Hematopoietic multipotent progenitor cell (in vitro differentiated cells): ENCODE measurements around the gene MGLL. TPM values are rescaled to one million over a fixed set of nuclear protein-coding genes. Genes with fewer than 3 reads are reported as not detected.
"Not testable (repeated sequence)": the region's sequence is repeated elsewhere in the genome, so short reads cannot be mapped to it uniquely, and the experiment has no call there.

Experiments
- DNase-seq, 3 donors: peaks; one replicate each; pipeline ENCODE4 v3.0.0-alpha.2; 2011 to 2015; ENCODE audit warnings: low read depth in 2 of 3, low spot score in 2 of 3
- total RNA-seq: library from RNA; depleted of rRNA; stranded (reverse); fragments of >200 nt; gene quantifications from one replicate; pipeline ENCODE4 v1.2.3, GENCODE V29; 2012

MGLL gene
- total RNA-seq, 1 donor, result 52.2 TPM

DNA sequence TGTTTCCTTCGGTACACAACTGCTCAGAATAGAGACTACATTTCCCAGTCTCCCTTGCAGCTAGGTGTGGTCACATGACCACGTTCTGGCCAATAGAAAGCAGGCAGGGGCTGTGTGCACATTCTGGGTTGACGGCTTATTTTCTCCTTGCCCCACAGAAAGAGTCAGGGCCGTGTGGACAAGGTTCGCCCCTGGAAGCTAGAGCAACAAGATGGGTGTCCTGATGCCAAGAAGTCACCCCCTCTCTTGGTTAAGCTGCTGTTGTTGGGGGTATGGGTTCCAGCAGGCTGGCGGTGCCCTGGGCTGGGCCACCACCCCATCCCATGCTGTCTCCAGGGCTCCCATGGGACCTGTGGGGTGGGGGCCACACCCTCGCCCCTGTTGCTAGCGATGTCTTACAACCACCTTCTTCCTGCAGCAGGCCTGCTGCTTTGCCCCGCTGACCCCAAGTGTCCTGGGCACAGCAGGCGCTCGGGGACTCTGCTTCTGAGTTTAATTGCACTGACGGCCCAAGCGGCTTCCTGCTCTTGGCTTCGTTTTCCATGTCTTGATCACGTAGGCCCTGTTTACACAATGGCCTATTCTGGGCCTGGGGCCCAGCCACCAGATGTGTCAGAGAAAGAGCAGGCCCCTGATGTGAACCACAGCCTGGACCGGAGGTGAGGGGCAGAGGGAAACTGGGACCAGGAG is 124.6 kb downstream of the MGLL start:
- DNase-seq, result peak in 2 of 3 donors; percentile 43 to 66

- peak in 2 of 3 donors; percentile 24 to 34 for DNase-seq
Observed at GRCh38 chr3:127694467-127695215, 127.7 kb downstream of the MGLL start.

DNA sequence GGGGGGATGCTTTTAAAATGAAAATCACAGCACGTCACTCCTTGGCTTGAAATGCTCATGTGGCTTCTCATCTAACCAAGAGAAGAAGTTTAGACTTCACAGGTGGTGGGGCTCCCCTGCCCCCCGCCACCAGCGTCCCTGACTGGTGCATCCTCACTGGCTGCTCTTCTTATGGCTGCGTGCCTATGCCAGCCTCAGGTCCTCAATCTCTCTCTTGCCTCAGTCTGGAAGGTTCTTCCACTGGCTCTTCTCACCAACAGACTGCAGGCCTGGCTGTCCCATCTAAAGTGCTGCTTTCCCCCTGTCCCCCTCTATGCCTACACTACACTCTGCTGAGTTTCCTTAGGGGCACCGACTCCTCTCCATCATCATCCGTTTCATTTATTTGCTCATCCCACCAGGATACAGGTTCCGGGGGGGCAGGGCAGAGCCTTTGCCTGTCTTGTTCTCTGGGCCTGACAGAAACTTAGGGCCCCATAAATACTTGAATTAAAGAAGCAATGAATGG is 128.9 kb downstream of the MGLL start:
- no peak for DNase-seq

- DNase-seq, result no peak
Observed at GRCh38 chr3:127692501-127693335, 129.6 kb downstream of the MGLL start.

GRCh38 chr3:127691974-127692373 is 130.3 kb downstream of the MGLL start:
- DNase-seq, result no peak

DNA sequence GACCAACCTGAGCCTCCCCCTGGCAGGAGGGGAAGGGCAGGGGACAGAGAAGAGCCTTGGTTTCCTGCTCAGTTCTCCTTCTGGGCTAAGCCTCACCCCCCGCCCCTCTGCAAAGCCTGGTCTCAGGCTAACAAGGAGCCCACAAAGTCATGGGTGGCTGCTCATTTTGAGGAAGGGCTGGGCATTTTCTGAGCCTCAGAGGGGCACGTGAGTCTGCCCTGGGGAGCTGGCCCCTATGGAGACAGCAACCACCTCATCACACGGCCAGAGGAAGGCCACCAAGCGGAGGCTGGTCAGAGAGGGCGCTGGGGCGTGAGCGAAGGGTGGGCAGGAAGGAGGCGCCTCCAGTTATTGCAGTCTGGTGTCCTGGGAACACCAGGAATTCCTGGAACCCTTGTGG is 130.8 kb downstream of the MGLL start:
- DNase-seq, result no peak

DNA sequence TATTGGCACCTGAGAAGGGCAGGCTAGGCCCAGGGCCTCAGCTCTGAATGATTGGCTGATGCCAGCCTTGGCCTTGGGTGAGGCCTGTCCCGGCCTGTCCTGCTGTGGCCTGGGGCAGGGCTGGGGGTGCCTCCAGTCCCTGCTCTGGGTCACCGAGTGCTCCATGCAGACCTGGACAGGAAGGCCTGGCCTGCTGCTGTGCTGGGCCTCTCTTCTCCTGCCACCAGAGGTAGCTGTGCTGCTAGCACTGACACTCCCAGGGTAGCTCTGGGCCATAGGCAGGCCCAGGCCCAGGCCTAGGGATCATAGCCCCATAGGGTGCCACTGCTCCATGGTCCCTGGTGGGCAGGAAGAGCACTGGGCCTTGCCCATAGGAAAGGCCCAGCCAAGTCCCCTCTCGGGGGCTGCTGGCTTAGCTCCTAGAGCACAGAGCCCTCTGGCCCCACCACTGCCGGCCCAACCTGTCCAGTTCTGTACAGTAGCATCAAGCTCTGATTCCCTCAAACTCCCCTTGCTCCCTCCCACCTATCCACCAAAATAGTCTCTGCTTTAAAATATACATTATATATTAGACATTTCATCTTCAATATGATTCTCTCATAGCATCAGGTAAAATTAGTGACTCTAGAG is 131.4 kb downstream of the MGLL start:
- peak in 1 of 3 donors; percentile 14 for DNase-seq

GRCh38 chr3:127690106-127690505 is 132.2 kb downstream of the MGLL start:
- DNase-seq, result no peak

DNA sequence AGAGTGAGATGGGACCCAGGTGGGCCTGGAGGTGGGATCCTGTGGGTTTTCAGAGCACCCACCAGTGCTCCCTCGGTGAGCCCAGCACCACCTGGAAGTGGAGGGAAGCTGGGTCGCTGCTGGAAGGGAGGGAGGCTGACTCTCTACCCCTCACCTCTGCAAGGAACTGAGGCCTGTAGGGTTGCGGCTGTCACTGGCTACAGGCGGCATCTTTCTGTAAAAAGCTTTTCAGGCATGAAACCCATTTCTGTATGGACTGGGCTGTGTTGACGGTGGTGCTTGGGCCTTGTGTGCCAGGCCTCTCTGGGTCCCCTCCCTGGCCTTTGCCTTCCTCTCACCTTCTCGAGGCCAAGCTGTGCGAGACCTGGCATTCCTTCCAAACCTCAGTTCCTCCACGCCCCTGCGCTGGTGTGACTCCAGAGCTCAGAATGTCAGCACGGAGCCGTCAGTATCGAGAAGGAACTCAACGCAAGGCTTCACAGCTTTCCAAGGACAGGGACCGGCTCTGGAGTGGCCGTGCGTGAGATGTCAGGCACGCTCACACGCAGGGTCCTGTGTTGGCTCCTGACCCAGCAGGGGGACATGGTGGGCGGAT is 133.0 kb downstream of the MGLL start:
- DNase-seq, result no peak

DNA sequence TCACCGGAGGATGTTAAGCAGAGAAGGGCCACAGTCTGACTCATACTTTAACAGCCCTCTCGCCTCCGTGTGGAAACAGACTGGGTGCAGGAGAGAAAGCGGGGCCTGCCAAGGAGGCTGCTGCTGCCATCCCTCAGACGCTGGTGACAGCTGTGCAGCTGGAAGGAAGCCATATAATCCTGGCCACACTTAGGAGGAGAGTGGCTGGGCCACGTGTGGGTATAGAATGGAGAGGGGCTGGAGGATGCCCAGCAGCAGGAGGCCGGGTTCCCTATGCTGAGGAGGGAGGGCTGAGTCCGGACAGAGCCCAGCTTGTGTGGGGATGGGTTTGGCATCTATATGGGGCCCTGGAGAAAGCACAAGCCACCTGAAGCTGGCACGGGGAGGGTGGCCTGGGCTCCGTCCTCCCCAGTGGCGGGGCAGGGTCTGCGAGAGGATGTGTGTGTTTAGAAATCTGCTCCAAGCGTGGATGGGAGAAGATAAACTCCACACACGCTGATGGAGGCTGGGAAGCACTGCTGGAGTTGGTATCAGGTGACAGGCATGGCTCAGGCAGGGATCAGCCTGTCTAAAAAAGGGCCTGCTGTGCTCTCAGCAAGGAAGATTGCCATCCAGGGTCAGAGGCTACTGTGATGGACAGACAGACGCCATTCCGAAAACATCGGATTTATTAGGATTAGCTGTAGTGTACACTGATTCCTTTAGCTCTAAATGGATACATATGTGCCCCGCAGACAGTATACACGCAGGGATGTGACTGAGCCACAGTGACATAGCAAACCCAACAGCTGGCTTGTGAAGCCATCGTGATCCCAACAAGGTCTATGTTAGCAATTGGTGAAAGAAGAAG is 133.7 kb downstream of the MGLL start:
- no peak for DNase-seq

DNA sequence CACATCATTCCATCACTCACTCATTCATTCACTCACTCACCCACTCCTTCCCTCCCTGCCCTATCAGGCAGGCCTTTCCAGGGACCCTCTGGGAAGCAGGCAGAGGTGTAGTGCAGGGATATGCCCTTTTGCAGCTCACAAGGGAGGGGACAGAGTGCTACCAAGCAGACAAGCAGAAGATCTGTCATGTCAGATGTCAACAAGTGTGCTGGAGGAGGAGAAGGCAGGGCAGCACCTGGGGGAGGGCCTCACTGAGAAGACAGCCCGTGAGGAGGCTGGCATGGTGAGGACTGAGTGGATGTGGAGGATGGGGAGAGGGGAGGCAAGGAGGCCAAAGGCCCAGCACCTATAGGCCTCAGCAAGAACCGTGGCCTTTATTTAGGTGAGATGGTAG is 134.3 kb downstream of the MGLL start:
- DNase-seq, result no peak

DNA sequence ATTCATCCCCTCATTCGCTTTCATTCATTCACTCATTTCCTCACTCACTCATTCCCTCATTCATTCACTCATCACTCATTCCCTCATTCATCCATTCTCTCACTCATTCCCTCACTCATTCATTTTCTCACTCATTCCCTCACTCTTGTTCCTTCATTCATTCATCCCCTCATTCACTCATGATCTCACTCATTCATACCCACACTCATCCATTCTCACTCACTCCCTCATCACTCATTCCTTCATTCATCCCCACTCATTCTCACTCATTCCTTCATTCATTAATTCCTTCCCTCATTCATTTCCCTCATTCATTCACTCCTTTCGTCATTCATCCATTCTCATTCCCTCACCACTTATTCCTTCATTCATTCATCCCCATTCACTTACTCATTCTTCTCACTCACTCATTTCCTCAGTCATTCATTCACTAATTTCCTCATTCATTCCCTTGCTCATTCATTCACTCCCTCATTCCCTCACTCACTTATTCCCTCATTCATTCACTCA is 135.0 kb downstream of the MGLL start:
- DNase-seq, result no peak

DNA sequence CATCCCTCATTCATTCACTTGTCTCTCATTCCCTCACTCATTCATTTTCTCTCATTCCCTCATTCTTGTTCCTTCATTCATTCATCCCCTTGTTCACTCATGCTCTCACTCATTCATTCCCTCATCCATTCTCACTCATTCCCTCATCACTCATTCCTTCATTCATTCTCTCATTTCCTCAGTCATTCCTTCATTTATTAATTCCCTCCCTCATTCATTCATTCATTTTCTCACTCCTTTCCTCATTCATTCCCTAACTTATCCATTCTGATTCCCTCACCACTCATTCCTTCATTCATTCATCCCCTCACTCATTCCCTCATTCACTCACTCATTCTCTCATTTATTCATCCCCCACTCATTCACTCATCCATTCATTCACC is 135.8 kb downstream of the MGLL start:
- DNase-seq, result no peak

DNA sequence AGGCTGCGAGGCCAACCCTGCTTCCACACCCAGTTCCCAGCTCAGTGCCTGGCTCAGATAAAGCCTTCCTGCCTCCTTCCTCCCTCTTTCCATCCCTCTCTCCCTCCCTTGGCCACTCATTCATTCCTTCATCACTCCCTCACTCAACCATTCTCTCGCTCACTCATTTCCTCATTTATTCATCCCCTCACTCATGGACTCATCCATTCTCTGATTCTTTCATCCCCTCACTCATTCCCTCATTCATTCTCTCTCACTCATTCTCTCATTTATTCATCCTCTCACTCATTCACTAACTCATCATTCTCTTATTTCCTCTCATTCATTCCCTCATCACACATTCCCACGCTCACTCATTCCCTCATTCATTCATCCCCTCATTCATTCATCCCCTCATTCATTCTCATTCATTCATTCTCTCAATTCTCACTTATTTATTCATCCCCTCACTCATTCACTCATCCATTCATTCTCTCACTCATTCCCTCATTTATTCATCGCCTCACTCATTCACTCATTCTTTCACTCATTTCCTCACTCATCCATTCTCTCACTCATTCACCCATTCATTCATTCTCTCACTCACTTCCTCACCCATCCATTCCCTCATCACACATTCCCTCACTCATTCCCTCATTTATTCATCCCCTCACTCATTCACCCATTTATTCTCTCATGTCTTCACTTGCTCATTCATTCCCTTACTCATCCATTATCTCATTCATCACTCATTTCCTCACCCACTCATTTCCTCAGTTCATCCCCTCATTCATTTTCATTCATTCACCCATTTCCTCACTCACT is 136.4 kb downstream of the MGLL start:
- no peak for DNase-seq

DNA sequence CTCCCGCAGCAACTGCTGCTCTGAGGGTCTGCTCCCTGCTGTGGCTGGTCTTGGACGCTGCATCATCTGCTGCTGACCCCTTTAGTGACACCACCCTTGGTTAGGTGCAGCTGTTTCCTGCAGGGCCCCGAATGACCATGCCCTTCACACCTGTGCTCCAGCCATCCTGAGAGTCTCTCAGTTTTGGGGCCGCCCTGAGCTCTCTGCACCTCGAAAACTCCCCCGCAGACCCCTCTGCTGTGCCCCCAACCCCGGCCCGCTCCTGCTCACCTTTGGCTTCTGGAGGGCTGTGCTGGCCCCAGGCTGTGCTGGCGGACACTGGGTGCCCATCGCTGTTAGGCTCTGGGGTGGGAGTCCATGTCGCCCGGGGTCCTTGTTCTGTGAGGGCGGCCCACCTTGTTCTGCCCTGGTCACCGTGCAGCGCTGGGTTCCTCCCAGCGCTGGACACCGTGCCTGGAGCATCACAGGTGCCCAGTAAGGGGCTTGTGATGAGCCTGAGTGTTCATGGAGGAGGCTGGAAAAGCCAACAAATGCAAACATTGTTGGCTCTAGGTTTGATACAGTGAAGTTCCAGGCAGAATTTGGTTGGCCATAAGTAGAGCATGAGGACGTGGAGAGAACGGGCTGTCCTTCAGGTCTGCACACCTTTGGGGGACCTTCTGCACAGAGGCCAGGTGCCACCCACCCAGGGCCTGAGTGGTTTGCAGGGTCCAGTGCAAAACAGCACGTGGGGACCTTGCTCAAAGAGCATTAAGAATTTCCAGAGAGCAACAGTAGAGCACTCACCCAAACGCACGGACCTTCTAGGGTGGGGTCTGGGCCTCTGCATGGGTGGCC is 137.2 kb downstream of the MGLL start:
- no peak for DNase-seq

DNA sequence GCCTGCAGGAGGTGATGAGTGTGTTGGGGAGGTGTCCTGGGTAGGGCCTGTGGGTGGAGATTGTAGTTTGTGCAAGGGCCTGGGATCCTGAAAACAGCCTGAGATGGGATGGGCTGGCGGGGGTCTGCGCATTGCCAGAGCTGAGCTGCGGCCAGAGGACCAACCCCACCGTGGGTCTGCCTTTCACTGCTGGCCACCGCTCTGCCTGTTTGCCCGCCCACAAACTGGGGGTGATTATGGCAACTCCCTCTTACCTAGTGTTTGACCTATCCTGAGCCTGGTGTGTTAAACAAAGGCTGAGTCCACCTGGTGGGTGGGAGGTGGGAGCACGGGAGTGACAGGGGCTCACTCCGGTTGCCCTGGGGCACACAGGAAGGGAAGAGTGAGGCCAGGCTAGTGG is 139.8 kb downstream of the MGLL start:
- DNase-seq, result no peak

DNA sequence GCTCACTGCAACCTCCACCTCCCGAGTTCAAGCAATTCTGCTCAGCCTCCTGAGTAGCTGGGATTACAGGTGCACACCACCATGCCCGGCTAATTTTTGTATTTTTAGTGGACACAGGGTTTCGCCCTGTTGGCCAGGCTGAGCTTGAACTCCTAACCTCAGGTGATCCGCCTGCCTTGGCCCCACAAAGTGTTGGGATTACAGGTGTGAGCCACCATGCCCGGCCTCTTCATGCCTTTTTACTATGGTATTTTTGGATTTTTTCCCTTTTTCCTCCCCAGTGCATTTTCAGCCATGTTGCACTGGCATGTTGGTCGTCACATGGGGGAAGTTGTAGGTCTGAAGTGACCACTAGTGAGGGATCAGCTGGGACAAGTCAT is 140.2 kb downstream of the MGLL start:
- not testable (repeated sequence) for DNase-seq

DNA sequence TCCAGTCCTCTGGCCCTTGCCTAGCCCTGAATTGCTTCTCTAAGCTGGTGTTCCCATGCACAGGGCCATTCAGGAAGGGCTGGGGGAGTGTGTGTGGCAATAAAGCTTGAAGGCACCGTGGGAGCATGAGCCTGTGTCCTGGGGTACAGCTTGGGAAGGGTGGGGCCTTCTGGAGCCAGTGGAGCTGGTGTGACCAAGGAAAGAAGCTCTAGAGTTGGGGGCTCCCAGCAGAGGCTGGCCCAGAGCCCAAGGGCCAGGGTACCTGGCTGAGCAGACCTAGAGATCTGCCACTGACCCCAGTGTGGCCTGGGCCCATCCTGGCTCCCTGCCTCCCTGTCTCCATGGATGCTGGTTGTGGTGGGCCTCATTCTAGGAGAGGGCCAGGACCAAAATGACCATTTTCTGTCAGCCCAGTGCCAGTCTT is 141.5 kb downstream of the MGLL start:
- DNase-seq, result no peak
